SJSA1 (cell line): ENCODE data around the gene TAS2R5. TPM values are rescaled to one million over a fixed set of nuclear protein-coding genes. Genes with fewer than 3 reads are reported as not detected.
"Not testable (repeated sequence)": the region's sequence is repeated elsewhere in the genome, so short reads cannot be mapped to it uniquely, and the experiment has no call there.

Source experiments
- DNase-seq, 2 experiments: peaks; one replicate each; pipeline ENCODE4 v3.0.0-alpha.2; 2015 to 2020; ENCODE audit warnings: low spot score in 2 of 2, low read depth in 1 of 2
- H3K27ac ChIP-seq: fragments of 250-450 bp; sonication (Bioruptor Pico); 2 replicates; pipeline ENCODE4 v1.5.1; 2020; ENCODE audit warnings: mild to moderate bottlenecking, moderate library complexity
- H3K27me3 ChIP-seq: fragments of 250-450 bp; sonication (Bioruptor Pico); replicated peaks from 2 replicates; pipeline ENCODE4 v1.5.1; 2020; ENCODE audit warnings: mild to moderate bottlenecking, moderate library complexity
- H3K36me3 ChIP-seq: fragments of 250-450 bp; sonication (Bioruptor Pico); 2 replicates; pipeline ENCODE4 v1.5.1; 2020; ENCODE audit warnings: mild to moderate bottlenecking
- H3K4me1 ChIP-seq: fragments of 250-450 bp; sonication (Bioruptor Pico); replicated peaks from 2 replicates; pipeline ENCODE4 v1.6.1; 2021; ENCODE audit warnings: mild to moderate bottlenecking
- H3K4me3 ChIP-seq: fragments of 250-450 bp; sonication (Bioruptor Pico); 2 replicates; pipeline ENCODE4 v1.5.1; 2020; ENCODE audit warnings: mild to moderate bottlenecking
- H3K9me3 ChIP-seq: fragments of 250-450 bp; sonication (Bioruptor Pico); replicated peaks from 2 replicates; pipeline ENCODE4 v1.5.1; 2020; ENCODE audit warnings: mild to moderate bottlenecking
- total RNA-seq: library from RNA; depleted of rRNA; stranded (reverse); fragments of >200 nt; shearing (Covaris generic); gene quantifications from 2 replicates; pipeline ENCODE4 v1.2.3, GENCODE V29; 2014; rRNA removed

Gene TAS2R5
- total RNA-seq = not detected in 2 replicates

DNA sequence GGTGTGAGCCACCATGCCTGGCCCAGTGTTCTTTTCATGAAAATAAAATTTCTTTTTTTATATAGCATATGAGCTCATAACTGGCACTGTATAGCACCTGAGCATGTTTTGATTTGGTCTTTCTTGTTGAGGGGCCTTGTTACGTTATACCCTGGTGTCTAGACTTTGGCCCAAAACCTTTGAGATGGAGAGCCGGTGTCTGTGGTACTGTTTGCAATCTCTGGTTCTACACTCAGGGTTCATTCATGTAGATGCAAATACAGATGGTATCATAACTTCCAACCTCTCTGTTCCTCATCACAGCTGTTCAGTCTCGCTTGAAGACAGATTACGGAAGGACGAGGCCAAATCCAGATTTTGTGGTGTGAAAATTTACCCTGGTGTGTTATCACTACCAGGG, at the start of gene TAS2R5:
Gene TAS2R5 (plus strand): TSS at position 301 of the 400 bp plus-strand sequence. CDS start 145 bp downstream, outside the sequence.
- no peaks in the 10 kb centered on the region for H3K27me3 ChIP-seq
- no peaks in the 10 kb centered on the region for H3K36me3 ChIP-seq
- no peak within 1 kb of the TSS for H3K27ac ChIP-seq
- H3K4me3 ChIP-seq = no peak within 1 kb of the TSS
- no peaks in the 10 kb centered on the region for H3K9me3 ChIP-seq
- DNase-seq = no peak
- no peaks in the 10 kb centered on the region for H3K4me1 ChIP-seq

DNA sequence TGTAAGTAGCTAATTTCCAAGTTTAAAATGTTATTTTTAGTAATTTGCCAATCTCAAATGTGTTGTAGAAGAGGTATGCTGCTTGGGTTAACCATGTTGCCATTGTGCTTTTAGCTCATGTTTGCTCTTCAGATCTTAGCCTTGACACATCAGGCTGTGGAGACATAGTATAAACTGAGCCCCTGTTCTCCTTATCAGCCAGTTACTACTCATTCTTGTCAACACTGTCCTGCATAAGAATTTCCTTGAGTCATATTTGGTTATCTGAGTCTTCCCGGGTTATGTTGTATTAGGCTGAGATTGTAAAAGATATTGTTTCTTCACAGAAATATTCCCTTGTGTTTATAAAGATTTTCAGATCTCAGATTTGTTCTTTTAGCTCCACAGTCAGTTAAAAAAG, 47.8 kb upstream of the TAS2R5 start:
- no peaks in the 10 kb centered on the region for H3K27me3 ChIP-seq
- peaks cover 8% of the 10 kb centered on the region for H3K4me1 ChIP-seq
- no peak for DNase-seq
- peaks cover 79% of the 10 kb centered on the region for H3K36me3 ChIP-seq
- no peaks in the 10 kb centered on the region for H3K9me3 ChIP-seq
- no peak overlapping the region for H3K4me3 ChIP-seq
- no peak overlapping the region for H3K27ac ChIP-seq

GRCh38 chr7:141744131-141744530, 45.9 kb upstream of the TAS2R5 start:
- Histone ChIP-seq H3K9me3 (no peaks in the 10 kb centered on the region), H3K4me3 (no peak overlapping the region), H3K27me3 (no peaks in the 10 kb centered on the region), H3K27ac (no peak overlapping the region), H3K4me1 (peaks cover 3% of the 10 kb centered on the region), H3K36me3 (peaks cover 94% of the 10 kb centered on the region)
- no peak for DNase-seq

- DNase-seq = no peak
- no peak overlapping the region for H3K27ac ChIP-seq
Measured at GRCh38 chr7:141748396-141748795, 41.6 kb upstream of the TAS2R5 start.

GRCh38 chr7:141751904-141752303, 38.1 kb upstream of the TAS2R5 start:
- H3K36me3 ChIP-seq = peaks cover 74% of the 10 kb centered on the region
- not testable (repeated sequence) for H3K27ac ChIP-seq, H3K9me3 ChIP-seq, H3K4me1 ChIP-seq, H3K27me3 ChIP-seq, H3K4me3 ChIP-seq
- DNase-seq = peak in 1 of 2 experiments; percentile 12

More at GRCh38 chr7:141748396-141748795, 41.6 kb upstream of the TAS2R5 start:
- Histone ChIP-seq H3K9me3 (peaks cover 9% of the 10 kb centered on the region; the same call in 1 of the 2 replicates), H3K36me3 (peaks cover 97% of the 10 kb centered on the region), H3K4me1 (no peaks in the 10 kb centered on the region), H3K27me3 (no peaks in the 10 kb centered on the region), H3K4me3 (no peak overlapping the region)

DNA sequence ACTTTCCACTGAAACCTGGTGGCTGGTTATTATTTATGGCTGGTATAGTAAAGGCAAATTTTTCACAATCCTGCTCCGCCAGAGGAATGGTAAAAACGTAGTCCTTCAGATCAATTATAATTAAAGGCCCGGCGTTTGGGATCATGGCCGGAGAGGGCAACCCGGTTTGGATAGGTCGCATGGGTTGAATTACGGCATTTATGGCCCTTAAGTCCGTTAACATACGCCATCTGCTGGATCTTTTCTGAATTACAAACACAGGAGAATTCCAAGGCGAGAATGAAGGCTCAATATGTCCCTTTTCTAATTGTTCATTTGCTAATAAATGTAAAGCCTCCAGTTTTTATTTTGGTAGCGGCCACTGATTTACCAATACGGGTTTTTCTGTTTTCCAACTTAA, 37.4 kb upstream of the TAS2R5 start:
- no peaks in the 10 kb centered on the region for H3K4me1 ChIP-seq
- DNase-seq = no peak
- no peaks in the 10 kb centered on the region for H3K27me3 ChIP-seq
- H3K4me3 ChIP-seq = no peak overlapping the region
- peaks cover 74% of the 10 kb centered on the region for H3K36me3 ChIP-seq
- H3K9me3 ChIP-seq = peaks cover 9% of the 10 kb centered on the region; the same call in 1 of the 2 replicates
- no peak overlapping the region for H3K27ac ChIP-seq

DNA sequence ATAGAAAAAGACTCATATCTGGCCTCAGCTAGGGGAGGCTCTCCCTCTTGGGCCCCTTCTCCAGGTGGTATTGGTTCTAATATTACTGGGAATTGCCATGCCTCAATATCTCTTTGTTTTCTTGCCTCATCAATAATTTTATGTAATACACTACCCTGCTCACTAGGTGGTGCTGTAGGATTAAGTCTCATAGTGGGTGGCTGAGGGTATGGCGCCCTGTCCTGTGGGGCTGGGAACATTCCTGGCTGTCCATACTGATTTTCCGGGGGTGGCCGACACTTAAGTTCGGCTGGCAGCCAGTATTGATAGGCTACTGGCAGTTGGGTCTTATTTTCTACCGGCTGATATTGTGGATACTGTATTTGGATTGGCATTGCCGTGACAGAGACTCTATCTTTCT, 35.1 kb upstream of the TAS2R5 start:
- H3K4me3 ChIP-seq = no peak overlapping the region

GRCh38 chr7:141763797-141764196, 26.2 kb upstream of the TAS2R5 start, which contains the start of gene TAS2R3:
TSS of gene TAS2R3 (plus strand) at chr7:141764097. CDS start at chr7:141764159, 62 bp downstream.
- H3K27me3 ChIP-seq = no peaks in the 10 kb centered on the region
- DNase-seq = no peak
- H3K9me3 ChIP-seq = no peaks in the 10 kb centered on the region
- H3K27ac ChIP-seq = no peak within 1 kb of the TSS
- no peak within 1 kb of the TSS for H3K4me3 ChIP-seq
- no peaks in the 10 kb centered on the region for H3K4me1 ChIP-seq
- peaks cover 16% of the 10 kb centered on the region for H3K36me3 ChIP-seq

More for the DNA sequence above, 35.1 kb upstream of the TAS2R5 start:
- no peak for DNase-seq
- no peaks in the 10 kb centered on the region for H3K27me3 ChIP-seq
- H3K27ac ChIP-seq = no peak overlapping the region
- peaks cover 9% of the 10 kb centered on the region; the same call in 1 of the 2 replicates for H3K9me3 ChIP-seq
- H3K36me3 ChIP-seq = peaks cover 67% of the 10 kb centered on the region
- H3K4me1 ChIP-seq = no peaks in the 10 kb centered on the region

DNA sequence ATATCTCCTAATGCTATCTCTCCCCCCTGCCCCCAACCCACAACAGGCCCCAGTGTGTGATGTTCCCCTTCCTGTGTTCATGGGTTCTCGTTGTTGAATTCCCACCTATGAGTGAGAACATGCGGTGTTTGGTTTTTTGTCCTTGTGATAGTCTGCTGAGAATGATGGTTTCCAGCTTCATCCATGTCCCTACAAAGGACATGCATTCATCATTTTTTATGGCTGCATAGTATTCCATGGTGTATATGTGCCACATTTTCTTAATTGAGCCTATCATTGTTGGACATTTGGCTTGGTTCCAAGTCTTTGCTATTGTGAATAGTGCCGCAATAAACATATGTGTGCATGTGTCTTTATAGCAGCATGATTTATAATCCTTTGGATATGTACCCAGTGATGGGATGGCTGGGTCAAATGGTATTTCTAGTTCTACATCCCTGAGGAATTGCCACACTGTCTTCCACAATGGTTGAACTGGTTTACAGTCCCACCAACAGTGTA, 19.9 kb upstream of the TAS2R5 start:
- H3K4me3 ChIP-seq, H3K27ac ChIP-seq, H3K4me1 ChIP-seq, H3K27me3 ChIP-seq, DNase-seq, H3K36me3 ChIP-seq, H3K9me3 ChIP-seq: not testable (repeated sequence)

DNA sequence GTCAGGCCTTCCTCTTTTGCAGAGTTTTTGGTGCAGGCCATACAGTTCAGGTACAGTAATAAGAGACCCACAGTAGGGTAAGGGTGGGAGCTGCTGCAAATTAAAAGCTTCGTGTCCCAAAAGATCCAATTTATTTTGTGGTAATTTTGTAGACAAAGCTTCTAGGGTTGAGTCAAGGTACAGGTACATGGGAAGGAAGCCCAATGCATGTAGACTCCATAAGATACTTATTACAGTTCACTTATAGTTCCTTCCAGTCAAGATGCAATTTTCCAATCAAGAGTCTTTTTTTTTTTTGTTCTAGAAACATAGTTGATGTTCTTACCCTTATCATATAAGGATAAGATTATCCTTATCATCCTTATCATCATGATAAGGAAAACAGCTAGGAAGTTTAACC, 13.6 kb upstream of the TAS2R5 start, which contains the start of gene TAS2R4:
Gene TAS2R4 (plus strand): TSS at position 301 of the 400 bp plus-strand sequence. CDS start 1,815 bp downstream, outside the sequence.
- Histone ChIP-seq H3K36me3 (no peaks in the 10 kb centered on the region), H3K27me3 (no peaks in the 10 kb centered on the region)

DNA sequence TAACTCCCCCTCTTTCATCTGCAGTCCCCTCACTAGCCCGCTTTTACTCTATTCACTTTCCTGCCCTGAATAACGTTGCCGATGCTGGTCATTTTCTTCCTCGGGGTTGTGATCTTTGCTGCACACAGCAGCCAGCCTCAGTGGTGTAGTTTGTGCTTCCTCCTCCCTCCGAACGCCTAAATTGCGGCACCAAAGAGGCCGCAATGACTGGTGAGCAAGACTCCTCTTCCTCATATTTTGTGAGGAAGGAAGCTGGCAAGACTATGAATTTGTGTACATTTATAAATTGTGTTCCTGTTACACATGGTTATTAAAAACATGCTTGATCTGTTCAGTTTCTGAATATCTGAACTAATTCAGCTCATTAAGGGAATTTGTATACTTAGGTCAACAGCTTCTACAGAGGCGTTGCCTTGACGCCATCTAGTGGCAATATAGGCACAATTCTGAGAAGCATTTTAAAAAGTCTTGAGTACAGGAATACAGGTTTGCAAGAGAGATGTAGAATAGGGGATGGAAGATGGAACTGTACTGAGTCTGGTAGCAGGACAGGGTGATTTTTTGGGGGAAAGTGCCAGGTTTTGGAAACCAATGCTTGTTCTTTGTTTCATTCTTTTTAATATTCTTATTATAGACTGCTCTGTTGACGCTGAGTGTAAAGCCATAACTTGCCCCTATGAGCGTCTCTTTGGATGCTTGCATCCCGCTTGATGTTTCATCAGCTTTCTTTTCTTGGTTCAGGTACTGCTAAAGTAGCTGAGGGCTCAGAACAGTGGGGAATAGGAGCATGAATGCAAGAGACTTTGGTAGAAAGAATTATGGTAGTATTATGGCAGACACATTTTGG, 4.1 kb upstream of the TAS2R5 start:
- Histone ChIP-seq H3K9me3 (no peaks in the 10 kb centered on the region), H3K27me3 (no peaks in the 10 kb centered on the region), H3K36me3 (no peaks in the 10 kb centered on the region), H3K4me1 (no peaks in the 10 kb centered on the region), H3K4me3 (no peak overlapping the region), H3K27ac (no peak overlapping the region)
- peak in 1 of 2 experiments; percentile 17 for DNase-seq

More for the DNA sequence above, 13.6 kb upstream of the TAS2R5 start, which contains the start of gene TAS2R4:
- Histone ChIP-seq H3K9me3 (no peaks in the 10 kb centered on the region), H3K4me1 (no peaks in the 10 kb centered on the region), H3K4me3 (no peak within 1 kb of the TSS), H3K27ac (no peak within 1 kb of the TSS)
- no peak for DNase-seq

DNA sequence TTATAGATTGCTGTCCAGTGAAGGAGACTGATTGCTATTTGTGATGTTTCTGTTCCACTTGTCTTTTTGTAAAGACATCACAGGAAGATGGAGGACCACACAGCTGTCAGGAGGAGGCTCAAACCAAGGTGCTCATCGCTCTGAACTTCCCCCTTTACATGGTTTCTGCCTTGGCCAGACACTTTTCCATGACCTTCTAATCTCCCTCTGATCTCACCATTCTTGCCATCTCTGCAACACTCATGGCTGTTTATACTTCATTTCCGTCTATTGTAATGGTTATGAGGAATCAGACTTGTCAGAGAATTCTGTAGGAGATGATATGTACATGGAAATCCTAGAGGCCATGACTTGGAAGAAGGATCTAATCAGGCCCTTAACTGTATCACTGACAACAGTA, 1.7 kb upstream of the TAS2R5 start:
- H3K4me3 ChIP-seq = no peak overlapping the region
- no peaks in the 10 kb centered on the region for H3K27me3 ChIP-seq
- no peaks in the 10 kb centered on the region for H3K4me1 ChIP-seq
- DNase-seq = no peak
- no peaks in the 10 kb centered on the region for H3K36me3 ChIP-seq
- no peak overlapping the region for H3K27ac ChIP-seq
- H3K9me3 ChIP-seq = no peaks in the 10 kb centered on the region

DNA sequence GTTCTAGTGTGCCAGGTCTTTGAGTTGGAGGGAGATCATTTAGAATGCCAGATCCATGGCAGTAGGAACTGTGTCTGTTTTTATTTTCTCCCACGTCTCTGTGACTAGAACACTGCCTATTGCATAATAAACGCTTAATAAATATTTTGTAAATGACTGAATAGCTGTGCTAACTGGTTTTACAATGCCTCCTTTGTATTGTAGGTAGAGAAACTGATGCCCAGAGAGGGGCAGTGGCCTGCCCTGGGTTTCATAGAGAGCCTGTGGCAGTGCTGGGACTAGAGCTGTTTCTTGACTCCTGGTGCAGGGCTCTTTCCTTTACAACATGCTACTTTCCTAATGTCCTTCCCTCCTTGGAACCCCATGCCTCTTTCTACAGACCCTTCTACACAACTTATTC, 2.5 kb downstream of the TAS2R5 start:
- H3K4me1 ChIP-seq = no peaks in the 10 kb centered on the region
- DNase-seq = no peak
- H3K9me3 ChIP-seq = no peaks in the 10 kb centered on the region
- H3K4me3 ChIP-seq = no peak overlapping the region
- H3K27ac ChIP-seq = no peak overlapping the region
- no peaks in the 10 kb centered on the region for H3K36me3 ChIP-seq
- no peaks in the 10 kb centered on the region for H3K27me3 ChIP-seq

DNA sequence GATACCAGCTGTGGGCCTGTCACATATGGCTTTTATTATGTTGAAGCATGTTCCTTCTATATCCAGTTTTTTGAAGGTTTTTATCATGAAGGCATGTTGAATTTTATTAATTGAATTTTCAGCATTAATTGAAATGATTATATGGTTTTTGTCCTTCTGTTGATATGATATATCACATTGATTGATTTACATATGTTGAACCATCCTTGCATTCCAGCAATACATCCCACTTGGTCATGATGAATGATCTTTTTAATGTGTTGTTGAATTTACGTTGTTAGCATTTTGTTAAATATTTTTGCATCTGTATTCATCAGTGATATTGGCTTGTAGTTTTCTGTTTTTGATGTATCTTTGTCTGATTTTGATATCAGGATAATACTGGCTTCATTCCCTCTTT, 30.1 kb downstream of the TAS2R5 start:
- peaks cover 5% of the 10 kb centered on the region; the same call in 1 of the 2 replicates for H3K9me3 ChIP-seq
- no peak for DNase-seq
- no peaks in the 10 kb centered on the region for H3K4me1 ChIP-seq
- no peak overlapping the region for H3K27ac ChIP-seq
- H3K27me3 ChIP-seq = no peaks in the 10 kb centered on the region
- no peak overlapping the region for H3K4me3 ChIP-seq
- no peaks in the 10 kb centered on the region for H3K36me3 ChIP-seq
